ENCODE results near the gene HSF5. TPM values are rescaled to one million over a fixed set of nuclear protein-coding genes. Genes with fewer than 3 reads are reported as not detected.

The HSF5 gene
- total RNA-seq, 1 experiment from 2014 or later, result not detected

- Histone ChIP-seq H4K20me1 (ENCODE audit: insufficient read depth) (no peaks in the 10 kb centered on the region), H3K4me2 (ENCODE audit: low read length) (no peak overlapping the region), H3K9me3 (ENCODE audit: control insufficient read depth in 1 of 2, insufficient read depth in 1 of 2, low read depth in 1 of 2, low read length in 2 of 2) (no peaks in the 10 kb centered on the region), H3K4me3 (replicated peaks in 1 of 2; ENCODE audit: low read depth in 1 of 2, low read length in 2 of 2) (no peak overlapping the region), H3K9ac (ENCODE audit: low read length) (no peak overlapping the region), H3K27ac (ENCODE audit: low read depth, low read length) (no peak overlapping the region), H3K4me1 (ENCODE audit: control insufficient read depth in 1 of 2, insufficient read depth in 2 of 2, low read length in 2 of 2) (no peaks in the 10 kb centered on the region), H3K9me2 (ENCODE audit: insufficient read depth) (no peaks in the 10 kb centered on the region), H3K79me2 (ENCODE audit: insufficient read depth, low read length) (no peaks in the 10 kb centered on the region), H3K36me3 (ENCODE audit: control insufficient read depth in 1 of 2, insufficient read depth in 2 of 2, low read length in 2 of 2) (peaks cover 57 to 60% of the 10 kb centered on the region in 2 experiments), H3K27me3 (ENCODE audit: insufficient read depth, low read length) (no peaks in the 10 kb centered on the region), H2AFZ (ENCODE audit: low read depth, low read length, poor library complexity, severe bottlenecking) (no peak overlapping the region)
- CTCF ChIA-PET, result no interaction called here
- no TSS peak for BruUV-seq (replicated peaks)
- no peak for ATAC-seq
- intact Hi-C loops (cut with micrococcal nuclease), result no loop called here
- TF ChIP-seq ZNF274 (IDR thresholded peaks at IDR 0.05; ENCODE audit: low read depth, low read length) (no peak), EZH2phosphoT487 (IDR thresholded peaks at IDR 0.05; ENCODE audit: borderline replicate concordance) (no peak), MAX (IDR thresholded peaks at IDR 0.05) (no peak), EZH2 (IDR thresholded peaks at IDR 0.05) (no peak), YY1 (IDR thresholded peaks at IDR 0.05; ENCODE audit: extremely low read depth, insufficient replicate concordance, low read depth, low read length) (no peak), CBX3 (IDR thresholded peaks at IDR 0.05; ENCODE audit: low read depth) (no peak), SP1 (IDR thresholded peaks at IDR 0.05; ENCODE audit: low read depth) (no peak), TCF7L2 (IDR thresholded peaks at IDR 0.05; ENCODE audit: borderline replicate concordance, extremely low read depth, insufficient read depth, insufficient read length) (no peak)
- TF ChIP-seq, protein P1, sequence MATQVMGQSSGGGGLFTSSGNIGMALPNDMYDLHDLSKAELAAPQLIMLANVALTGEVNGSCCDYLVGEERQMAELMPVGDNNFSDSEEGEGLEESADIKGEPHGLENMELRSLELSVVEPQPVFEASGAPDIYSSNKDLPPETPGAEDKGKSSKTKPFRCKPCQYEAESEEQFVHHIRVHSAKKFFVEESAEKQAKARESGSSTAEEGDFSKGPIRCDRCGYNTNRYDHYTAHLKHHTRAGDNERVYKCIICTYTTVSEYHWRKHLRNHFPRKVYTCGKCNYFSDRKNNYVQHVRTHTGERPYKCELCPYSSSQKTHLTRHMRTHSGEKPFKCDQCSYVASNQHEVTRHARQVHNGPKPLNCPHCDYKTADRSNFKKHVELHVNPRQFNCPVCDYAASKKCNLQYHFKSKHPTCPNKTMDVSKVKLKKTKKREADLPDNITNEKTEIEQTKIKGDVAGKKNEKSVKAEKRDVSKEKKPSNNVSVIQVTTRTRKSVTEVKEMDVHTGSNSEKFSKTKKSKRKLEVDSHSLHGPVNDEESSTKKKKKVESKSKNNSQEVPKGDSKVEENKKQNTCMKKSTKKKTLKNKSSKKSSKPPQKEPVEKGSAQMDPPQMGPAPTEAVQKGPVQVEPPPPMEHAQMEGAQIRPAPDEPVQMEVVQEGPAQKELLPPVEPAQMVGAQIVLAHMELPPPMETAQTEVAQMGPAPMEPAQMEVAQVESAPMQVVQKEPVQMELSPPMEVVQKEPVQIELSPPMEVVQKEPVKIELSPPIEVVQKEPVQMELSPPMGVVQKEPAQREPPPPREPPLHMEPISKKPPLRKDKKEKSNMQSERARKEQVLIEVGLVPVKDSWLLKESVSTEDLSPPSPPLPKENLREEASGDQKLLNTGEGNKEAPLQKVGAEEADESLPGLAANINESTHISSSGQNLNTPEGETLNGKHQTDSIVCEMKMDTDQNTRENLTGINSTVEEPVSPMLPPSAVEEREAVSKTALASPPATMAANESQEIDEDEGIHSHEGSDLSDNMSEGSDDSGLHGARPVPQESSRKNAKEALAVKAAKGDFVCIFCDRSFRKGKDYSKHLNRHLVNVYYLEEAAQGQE (IDR thresholded peaks at IDR 0.05; ENCODE audit: low read depth), result no peak
- TF ChIP-seq, protein P2, sequence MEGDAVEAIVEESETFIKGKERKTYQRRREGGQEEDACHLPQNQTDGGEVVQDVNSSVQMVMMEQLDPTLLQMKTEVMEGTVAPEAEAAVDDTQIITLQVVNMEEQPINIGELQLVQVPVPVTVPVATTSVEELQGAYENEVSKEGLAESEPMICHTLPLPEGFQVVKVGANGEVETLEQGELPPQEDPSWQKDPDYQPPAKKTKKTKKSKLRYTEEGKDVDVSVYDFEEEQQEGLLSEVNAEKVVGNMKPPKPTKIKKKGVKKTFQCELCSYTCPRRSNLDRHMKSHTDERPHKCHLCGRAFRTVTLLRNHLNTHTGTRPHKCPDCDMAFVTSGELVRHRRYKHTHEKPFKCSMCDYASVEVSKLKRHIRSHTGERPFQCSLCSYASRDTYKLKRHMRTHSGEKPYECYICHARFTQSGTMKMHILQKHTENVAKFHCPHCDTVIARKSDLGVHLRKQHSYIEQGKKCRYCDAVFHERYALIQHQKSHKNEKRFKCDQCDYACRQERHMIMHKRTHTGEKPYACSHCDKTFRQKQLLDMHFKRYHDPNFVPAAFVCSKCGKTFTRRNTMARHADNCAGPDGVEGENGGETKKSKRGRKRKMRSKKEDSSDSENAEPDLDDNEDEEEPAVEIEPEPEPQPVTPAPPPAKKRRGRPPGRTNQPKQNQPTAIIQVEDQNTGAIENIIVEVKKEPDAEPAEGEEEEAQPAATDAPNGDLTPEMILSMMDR (IDR thresholded peaks at IDR 0.05 in 2 of 3, conservative IDR thresholded peaks at IDR 0.05 in 1 of 3; ENCODE audit: borderline replicate concordance in 1 of 3, insufficient read depth in 1 of 3, low read depth in 2 of 3, low read length in 2 of 3), result no peak
- POLR2A ChIA-PET, result no interaction called here
- no peak for DNase-seq (ENCODE audit: low read depth, low spot score)
- RAD21 ChIA-PET (ENCODE audit: low non-redundant PET in 1 of 2, low total read pairs in 2 of 2, uncharacterized antibody in 2 of 2, unreplicated experiment in 2 of 2), result no interaction called here
Observed at GRCh38 chr17:58504826-58505351, 16.7 kb upstream of the HSF5 start.
